Trophoblast cell (in vitro differentiated cells and primary cell): ENCODE data around the gene PEX14.

Experiments used
- DNase-seq, 2 donors: peaks; one replicate each; pipeline ENCODE4 v3.0.0-alpha.2; 2016
- H2AFZ ChIP-seq: 2 replicates; pipeline ENCODE4 v1.6.1; 2013; ENCODE audit warnings: low read length, moderate library complexity, mild to moderate bottlenecking; ENCODE audit not compliant: insufficient read depth, poor library complexity
- H2AK5ac ChIP-seq: 2 replicates; pipeline ENCODE4 v1.6.1; 2013; ENCODE audit warnings: mild to moderate bottlenecking, low read length
- H2BK120ac ChIP-seq: 2 replicates; pipeline ENCODE4 v1.6.1; 2013; ENCODE audit warnings: low read length, mild to moderate bottlenecking, moderate library complexity; ENCODE audit not compliant: insufficient read depth, poor library complexity
- H2BK12ac ChIP-seq: 2 replicates; pipeline ENCODE4 v1.6.1; 2013; ENCODE audit warnings: mild to moderate bottlenecking, low read length, moderate library complexity
- H2BK5ac ChIP-seq: 2 replicates; pipeline ENCODE4 v1.6.1; 2013; ENCODE audit warnings: low read length, low read depth, moderate library complexity, mild to moderate bottlenecking; ENCODE audit not compliant: poor library complexity
- H3K14ac ChIP-seq: 2 replicates; pipeline ENCODE4 v1.6.1; 2013; ENCODE audit warnings: mild to moderate bottlenecking, low read length
- H3K18ac ChIP-seq: 2 replicates; pipeline ENCODE4 v1.6.1; 2013; ENCODE audit warnings: mild to moderate bottlenecking, low read length
- H3K23ac ChIP-seq: 2 replicates; pipeline ENCODE4 v1.6.1; 2013; ENCODE audit warnings: low read length
- H3K27ac ChIP-seq: 2 replicates; pipeline ENCODE4 v1.5.1; 2013; ENCODE audit warnings: low read depth, mild to moderate bottlenecking, inconsistent platforms, low read length, moderate library complexity
- H3K27me3 ChIP-seq: 2 replicates; pipeline ENCODE4 v1.6.1; 2013; ENCODE audit warnings: inconsistent platforms, mild to moderate bottlenecking, low read length, moderate library complexity; ENCODE audit not compliant: insufficient read depth
- H3K36me3 ChIP-seq, 2 experiments: 1 replicate in 1 of 2; 2 replicates in 1 of 2; pipeline ENCODE4 v1.6.1; 2013; ENCODE audit warnings: low read length in 2 of 2, mild to moderate bottlenecking in 2 of 2, moderate library complexity in 1 of 2; ENCODE audit not compliant: insufficient read depth in 2 of 2, control insufficient read depth in 1 of 2
- H3K4ac ChIP-seq: 2 replicates; pipeline ENCODE4 v1.6.1; 2013; ENCODE audit warnings: low read depth, mild to moderate bottlenecking, low read length, moderate library complexity
- H3K4me1 ChIP-seq, 2 experiments: 1 replicate in 1 of 2; 2 replicates in 1 of 2; pipeline ENCODE4 v1.6.1; 2013; ENCODE audit warnings: low read length in 2 of 2, mild to moderate bottlenecking in 2 of 2, moderate library complexity in 1 of 2; ENCODE audit not compliant: insufficient read depth in 2 of 2, control insufficient read depth in 1 of 2
- H3K4me2 ChIP-seq: 2 replicates; pipeline ENCODE4 v1.6.1; 2013; ENCODE audit warnings: inconsistent platforms, mild to moderate bottlenecking, low read length, moderate library complexity
- H3K4me3 ChIP-seq: 2 replicates; pipeline ENCODE4 v1.5.1; 2013; ENCODE audit warnings: mild to moderate bottlenecking, low read depth, low read length, inconsistent platforms
- H3K79me1 ChIP-seq: one replicate; pipeline ENCODE4 v1.6.1; 2013; ENCODE audit warnings: low read length
- H3K79me2 ChIP-seq: 2 replicates; pipeline ENCODE4 v1.6.1; 2013; ENCODE audit warnings: low read length, mild to moderate bottlenecking; ENCODE audit not compliant: control insufficient read depth, insufficient read depth, poor library complexity
- H3K9ac ChIP-seq: 2 replicates; pipeline ENCODE4 v1.6.1; 2013; ENCODE audit warnings: mild to moderate bottlenecking, low read length
- H3K9me3 ChIP-seq: 2 replicates; pipeline ENCODE4 v1.6.1; 2013; ENCODE audit warnings: low read depth, mild to moderate bottlenecking, control low read depth, inconsistent platforms, low read length; ENCODE audit not compliant: insufficient read depth
- H4K12ac ChIP-seq: 2 replicates; pipeline ENCODE4 v1.6.1; 2013; ENCODE audit warnings: low read depth, mild to moderate bottlenecking, low read length, moderate library complexity
- H4K8ac ChIP-seq: 2 replicates; pipeline ENCODE4 v1.6.1; 2013; ENCODE audit warnings: low read depth, mild to moderate bottlenecking, low read length, moderate library complexity
- H4K91ac ChIP-seq: one replicate; pipeline ENCODE4 v1.6.1; 2013; ENCODE audit warnings: low read depth, mild to moderate bottlenecking, low read length, moderate library complexity
- WGBS: extraction: QIAGEN DNeasy Blood & Tissue Kit; methylation state at CpG from one replicate; pipeline ENCODE4 v1.1.7; 2013; ENCODE audit warnings: missing lambda C conversion rate; ENCODE audit not compliant: insufficient read length, insufficient coverage; ENCODE audit errors: extremely low coverage; 5-methylcytosine and 5-hydroxymethylcytosine counted together

Gene PEX14

GRCh38 chr1:10626131-10626731 lies 151.5 kb downstream of the PEX14 start:
- Histone ChIP-seq H3K4me2 (no peak overlapping the region), H2BK5ac (no peak overlapping the region), H3K23ac (no peak overlapping the region), H3K9me3 (peaks cover 2% of the 10 kb centered on the region), H4K12ac (no peak overlapping the region), H3K4ac (no peak overlapping the region), H2AFZ (no peak overlapping the region), H3K4me3 (no peak overlapping the region), H3K79me1 (no peaks in the 10 kb centered on the region), H2AK5ac (no peak overlapping the region), H4K91ac (no peak overlapping the region), H2BK12ac (no peak overlapping the region), H3K4me1 (no peaks in the 10 kb centered on the region), H2BK120ac (no peak overlapping the region), H3K9ac (no peak overlapping the region), H3K79me2 (no peaks in the 10 kb centered on the region), H3K36me3 (peaks cover 10 to 20% of the 10 kb centered on the region in 2 experiments), H3K18ac (no peak overlapping the region), H4K8ac (no peak overlapping the region), H3K27ac (no peak overlapping the region), H3K14ac (no peak overlapping the region), H3K27me3 (no peaks in the 10 kb centered on the region)
- no CpG with 5 or more reads among the region's 13 CpGs for WGBS
- DNase-seq, result no peak

- Histone ChIP-seq H2BK120ac (no peak overlapping the region), H2AFZ (no peak overlapping the region), H3K36me3 (peaks cover 10 to 20% of the 10 kb centered on the region in 2 experiments), H3K4ac (no peak overlapping the region), H2AK5ac (no peak overlapping the region), H3K9ac (no peak overlapping the region), H3K4me3 (no peak overlapping the region), H3K4me1 (no peaks in the 10 kb centered on the region), H3K27ac (no peak overlapping the region), H3K27me3 (no peaks in the 10 kb centered on the region), H4K8ac (no peak overlapping the region), H4K91ac (no peak overlapping the region), H3K4me2 (no peak overlapping the region), H3K79me1 (no peaks in the 10 kb centered on the region), H4K12ac (no peak overlapping the region), H2BK5ac (no peak overlapping the region), H3K14ac (no peak overlapping the region), H3K9me3 (peaks cover under 1% of the 10 kb centered on the region), H2BK12ac (no peak overlapping the region), H3K23ac (no peak overlapping the region), H3K18ac (no peak overlapping the region), H3K79me2 (no peaks in the 10 kb centered on the region)
- 100% methylated on average over 6 of the region's 22 CpGs for WGBS
- DNase-seq, result no peak
Measured at GRCh38 chr1:10626791-10627410, 152.2 kb downstream of the PEX14 start.

GRCh38 chr1:10628685-10629084 lies 153.9 kb downstream of the PEX14 start:
- Histone ChIP-seq H3K4me2 (no peak overlapping the region), H2BK120ac (no peak overlapping the region), H3K9ac (no peak overlapping the region), H3K14ac (no peak overlapping the region), H3K4me1 (no peaks in the 10 kb centered on the region), H3K79me1 (no peaks in the 10 kb centered on the region), H3K79me2 (no peaks in the 10 kb centered on the region), H2BK12ac (no peak overlapping the region), H2BK5ac (no peak overlapping the region), H3K27me3 (no peaks in the 10 kb centered on the region), H4K8ac (no peak overlapping the region), H3K36me3 (peaks cover 13 to 22% of the 10 kb centered on the region in 2 experiments), H3K4ac (no peak overlapping the region), H2AK5ac (no peak overlapping the region), H3K4me3 (no peak overlapping the region), H4K91ac (no peak overlapping the region), H3K23ac (no peak overlapping the region), H4K12ac (no peak overlapping the region), H2AFZ (no peak overlapping the region), H3K18ac (no peak overlapping the region), H3K27ac (no peak overlapping the region), H3K9me3 (no peaks in the 10 kb centered on the region)
- WGBS, result no CpG with 5 or more reads among the region's 7 CpGs
- no peak for DNase-seq

- WGBS, result no CpG with 5 or more reads among the region's 25 CpGs
- Histone ChIP-seq H3K27ac (no peak overlapping the region), H3K18ac (no peak overlapping the region), H2AK5ac (no peak overlapping the region), H2BK120ac (no peak overlapping the region), H2BK12ac (no peak overlapping the region), H3K27me3 (no peaks in the 10 kb centered on the region), H2AFZ (no peak overlapping the region), H3K36me3 (peaks cover 8 to 20% of the 10 kb centered on the region in 2 experiments), H3K4me2 (no peak overlapping the region), H4K91ac (no peak overlapping the region), H3K79me2 (no peaks in the 10 kb centered on the region), H4K12ac (no peak overlapping the region), H3K4me3 (no peak overlapping the region), H2BK5ac (no peak overlapping the region), H3K9me3 (no peaks in the 10 kb centered on the region), H3K79me1 (no peaks in the 10 kb centered on the region), H3K4ac (no peak overlapping the region), H3K9ac (no peak overlapping the region), H4K8ac (no peak overlapping the region), H3K4me1 (no peaks in the 10 kb centered on the region), H3K23ac (no peak overlapping the region), H3K14ac (no peak overlapping the region)
- no peak for DNase-seq
Measured at GRCh38 chr1:10629091-10629815, 154.5 kb downstream of the PEX14 start.
